Smooth muscle cell (in vitro differentiated cells): ENCODE results near the gene ACRBP. TPM values are rescaled to one million over a fixed set of nuclear protein-coding genes. Genes with fewer than 3 reads are reported as not detected.

Experiments used
- DNase-seq: peaks from one replicate; lab custom pipeline; 2025; ENCODE audit not compliant: unreplicated experiment; lab: John Stamatoyannopoulos, UW
- H2AFZ ChIP-seq: fragments of 200-600 bp; sonication (generic); 2 replicates; pipeline ENCODE4 v1.6.0; 2016; ENCODE audit warnings: antibody characterized with exemption, low read depth, mild to moderate bottlenecking
- H3F3A ChIP-seq: fragments of 200-600 bp; sonication (generic); 2 replicates; pipeline ENCODE4 v1.6.0; 2017; ENCODE audit warnings: antibody characterized with exemption, low read depth
- H3K27ac ChIP-seq: fragments of 200-600 bp; sonication (generic); 2 replicates; pipeline ENCODE4 v1.5.1; 2016; ENCODE audit warnings: low read depth, mild to moderate bottlenecking
- H3K27me3 ChIP-seq: fragments of 200-600 bp; sonication (generic); 2 replicates; pipeline ENCODE4 v1.6.1; 2016; ENCODE audit warnings: low read depth, mild to moderate bottlenecking
- H3K36me3 ChIP-seq: fragments of 200-600 bp; sonication (generic); 2 replicates; pipeline ENCODE4 v1.5.1; 2016; ENCODE audit warnings: low read depth
- H3K4me1 ChIP-seq: fragments of 200-600 bp; sonication (generic); 2 replicates; pipeline ENCODE4 v1.5.1; 2016; ENCODE audit warnings: low read depth
- H3K4me2 ChIP-seq: fragments of 200-600 bp; sonication (generic); 2 replicates; pipeline ENCODE4 v1.6.0; 2016; ENCODE audit warnings: mild to moderate bottlenecking
- H3K4me3 ChIP-seq: fragments of 200-600 bp; sonication (generic); 2 replicates; pipeline ENCODE4 v1.5.1; 2016; ENCODE audit warnings: mild to moderate bottlenecking
- H3K79me2 ChIP-seq: fragments of 200-600 bp; sonication (generic); 2 replicates; pipeline ENCODE4 v1.6.0; 2016; ENCODE audit warnings: low read depth, mild to moderate bottlenecking
- H3K9ac ChIP-seq: fragments of 200-600 bp; sonication (generic); 2 replicates; pipeline ENCODE4 v1.6.0; 2016; ENCODE audit warnings: low read depth
- H3K9me3 ChIP-seq: fragments of 200-600 bp; sonication (generic); replicated peaks from 2 replicates; pipeline ENCODE4 v1.5.1; 2016; ENCODE audit warnings: low read depth
- H4K20me1 ChIP-seq: fragments of 200-600 bp; sonication (generic); 2 replicates; pipeline ENCODE4 v1.6.0; 2016; ENCODE audit warnings: low read depth
- CTCF ChIP-seq: fragments of 200-600 bp; sonication (generic); IDR thresholded peaks from 2 replicates; pipeline ENCODE4 v1.5.1; 2017; ENCODE audit warnings: borderline replicate concordance, mild to moderate bottlenecking, antibody characterized with exemption; ENCODE audit not compliant: insufficient read depth, poor library complexity, severe bottlenecking
- WGBS: methylation state at CpG from one replicate; pipeline ENCODE4 v1.1.7; 2016; ENCODE audit warnings: low lambda C conversion rate; 5-methylcytosine and 5-hydroxymethylcytosine counted together
- polyA plus RNA-seq: library from polyadenylated mRNA; unstranded; fragments of >200 nt; fragmentation: Nextera tagmentation; extraction: Ambion mirVana; gene quantifications from 2 replicates; pipeline ENCODE4 v1.2.1, GENCODE V29; 2016
- total RNA-seq: library from RNA; depleted of rRNA; stranded (reverse); fragments of >200 nt; gene quantifications from 2 replicates; pipeline ENCODE4 v1.2.3, GENCODE V29; 2014

Gene ACRBP
- total and polyA plus RNA-seq, 2 experiments from 2014 or later = not detected

- no peak for TF ChIP-seq CTCF
- Histone ChIP-seq H3K9ac (no peak overlapping the region), H3K79me2 (no peaks in the 10 kb centered on the region), H3F3A (no peaks in the 10 kb centered on the region), H3K36me3 (no peaks in the 10 kb centered on the region), H4K20me1 (no peaks in the 10 kb centered on the region), H3K27ac (no peak overlapping the region), H2AFZ (peak overlapping the region; percentile 8), H3K9me3 (no peaks in the 10 kb centered on the region), H3K27me3 (no peaks in the 10 kb centered on the region), H3K4me3 (no peak overlapping the region), H3K4me2 (peak overlapping the region; percentile 31), H3K4me1 (peaks cover 6% of the 10 kb centered on the region)
- 70% methylated on average over 11 of the region's 11 CpGs for WGBS
- no peak for DNase-seq
Measured at GRCh38 chr12:6639151-6639801, 8.0 kb downstream of the ACRBP start.

GRCh38 chr12:6638305-6638704 is 8.9 kb downstream of the ACRBP start:
- no peaks in the 10 kb centered on the region for H3K79me2 ChIP-seq
- peaks cover 6% of the 10 kb centered on the region for H3K4me1 ChIP-seq
- no peak overlapping the region for H3K27ac ChIP-seq
- no peaks in the 10 kb centered on the region for H3K36me3 ChIP-seq
- H3F3A ChIP-seq = no peaks in the 10 kb centered on the region
- H3K4me3 ChIP-seq = no peak overlapping the region
- H3K4me2 ChIP-seq = no peak overlapping the region
- H3K9ac ChIP-seq = no peak overlapping the region
- whole genome bisulfite sequencing = 70% methylated on average over 9 of the region's 9 CpGs
- no peaks in the 10 kb centered on the region for H4K20me1 ChIP-seq
- H3K9me3 ChIP-seq = no peaks in the 10 kb centered on the region
- TF ChIP-seq CTCF = no peak
- no peak overlapping the region for H2AFZ ChIP-seq
- H3K27me3 ChIP-seq = no peaks in the 10 kb centered on the region
- no peak for DNase-seq

GRCh38 chr12:6635856-6636531 is 11.2 kb downstream of the ACRBP start, which contains the start of gene LPAR5:
Gene LPAR5 (minus strand): TSS chr12:6635959. CDS start chr12:6621248, 14,711 bp downstream.
- H4K20me1 ChIP-seq = no peaks in the 10 kb centered on the region
- H2AFZ ChIP-seq = peak within 1 kb of the TSS; percentile 54
- H3K36me3 ChIP-seq = no peaks in the 10 kb centered on the region
- no peaks in the 10 kb centered on the region for H3K79me2 ChIP-seq
- 31% methylated on average over 16 of the region's 18 CpGs for whole genome bisulfite sequencing
- TF ChIP-seq CTCF = no peak
- H3K27me3 ChIP-seq = no peaks in the 10 kb centered on the region
- peaks cover 18% of the 10 kb centered on the region for H3K4me1 ChIP-seq
- no peak for DNase-seq
- H3K9ac ChIP-seq = peak within 1 kb of the TSS; percentile 34
- H3K9me3 ChIP-seq = no peaks in the 10 kb centered on the region
- H3K4me3 ChIP-seq = peak within 1 kb of the TSS; percentile 6
- H3F3A ChIP-seq = no peaks in the 10 kb centered on the region
- peak within 1 kb of the TSS; percentile 64 for H3K27ac ChIP-seq
- peak within 1 kb of the TSS; percentile 79 for H3K4me2 ChIP-seq
